Putamen (tissue), 1 donor: Measurements from ENCODE around the gene PAPPA.

Experiments used
- DNase-seq: peaks from one replicate; pipeline ENCODE4 v3.0.0-alpha.2; 2016; ENCODE audit warnings: low spot score

PAPPA gene

GRCh38 chr9:116276196-116276493, 122.6 kb downstream of the PAPPA start:
- no peak for DNase-seq

GRCh38 chr9:116276651-116277121, 123.1 kb downstream of the PAPPA start:
- no peak for DNase-seq

GRCh38 chr9:116278326-116278725, 124.7 kb downstream of the PAPPA start:
- DNase-seq: no peak

GRCh38 chr9:116279230-116279629, 125.6 kb downstream of the PAPPA start:
- no peak for DNase-seq

GRCh38 chr9:116280529-116280928, 126.9 kb downstream of the PAPPA start:
- DNase-seq: no peak

- no peak for DNase-seq
These were observed 129.0 kb downstream of the PAPPA start for GRCh38 chr9:116282597-116282996.

- DNase-seq: no peak
These were observed 130.9 kb downstream of the PAPPA start for GRCh38 chr9:116284518-116284917.

- no peak for DNase-seq
These were observed 131.7 kb downstream of the PAPPA start for GRCh38 chr9:116285320-116285719.

GRCh38 chr9:116286297-116286696, 132.7 kb downstream of the PAPPA start:
- DNase-seq: no peak

- DNase-seq: no peak
These were observed 134.1 kb downstream of the PAPPA start for GRCh38 chr9:116287721-116288120.

GRCh38 chr9:116288658-116289057, 135.1 kb downstream of the PAPPA start:
- DNase-seq: no peak

- DNase-seq: no peak
These were observed 143.8 kb downstream of the PAPPA start for GRCh38 chr9:116297346-116297745.

- no peak for DNase-seq
These were observed 144.7 kb downstream of the PAPPA start for GRCh38 chr9:116298249-116298648.

GRCh38 chr9:116298878-116299391, 145.3 kb downstream of the PAPPA start:
- DNase-seq: no peak

- DNase-seq: peak; percentile 17
These were observed 146.8 kb downstream of the PAPPA start for GRCh38 chr9:116300360-116300870.

GRCh38 chr9:116303270-116303669, 149.7 kb downstream of the PAPPA start:
- no peak for DNase-seq

GRCh38 chr9:116303886-116304538, 150.4 kb downstream of the PAPPA start:
- no peak for DNase-seq

- no peak for DNase-seq
These were observed 151.2 kb downstream of the PAPPA start for GRCh38 chr9:116304761-116305160.

GRCh38 chr9:116308076-116308475, 154.5 kb downstream of the PAPPA start:
- DNase-seq: no peak

- DNase-seq: no peak
These were observed 156.5 kb downstream of the PAPPA start for GRCh38 chr9:116309900-116310611.

- no peak for DNase-seq
These were observed 158.6 kb downstream of the PAPPA start for GRCh38 chr9:116312221-116312620.

GRCh38 chr9:116313638-116314037, 160.0 kb downstream of the PAPPA start:
- no peak for DNase-seq

- no peak for DNase-seq
These were observed 162.7 kb downstream of the PAPPA start for GRCh38 chr9:116316246-116316645.
